HEK293 (cell line): ENCODE measurements around the gene EPHA2.

ENCODE experiments used
- CTCF ChIA-PET: fragments of 350-600 bp; formaldehyde crosslinking; extraction: SDS; loops from one replicate; lab custom pipeline; 2021; ENCODE audit warnings: antibody characterized with exemption; lab: Yijun Ruan, JAX
- POLR2A ChIA-PET: fragments of 300-600 bp; formaldehyde crosslinking; extraction: SDS; loops from one replicate; lab custom pipeline; 2020; ENCODE audit warnings: antibody characterized with exemption, inconsistent platforms; lab: Yijun Ruan, JAX
- H3K27ac ChIP-seq: fragments of 200-500 bp; sonication (Bioruptor generic); 2 replicates; pipeline ENCODE4 v1.5.1; 2014; ENCODE audit warnings: low read depth, low read length, control low read depth, inconsistent platforms; ENCODE audit errors: extremely low read depth
- H3K36me3 ChIP-seq, 2 experiments: fragments of 200-500 bp in 1 of 2; sonication (Bioruptor generic) in 1 of 2; 1 replicate in 1 of 2; 2 replicates in 1 of 2; pipeline ENCODE4 v1.5.1; 2014 to 2017; ENCODE audit warnings: inconsistent platforms in 2 of 2, low read length in 2 of 2; ENCODE audit not compliant: control insufficient read depth in 2 of 2, insufficient read depth in 1 of 2
- H3K4me1 ChIP-seq: fragments of 200-500 bp; sonication (Bioruptor generic); 2 replicates; pipeline ENCODE4 v1.5.1; 2014; ENCODE audit warnings: mild to moderate bottlenecking, low read length, inconsistent platforms; ENCODE audit not compliant: control insufficient read depth, insufficient read depth
- H3K4me3 ChIP-seq: 2 replicates; pipeline ENCODE4 v1.5.1; 2011; ENCODE audit warnings: low read depth, mild to moderate bottlenecking, control low read depth, low read length, moderate library complexity
- H3K9me3 ChIP-seq: fragments of 200-500 bp; sonication (Bioruptor generic); 2 replicates; pipeline ENCODE4 v1.5.1; 2014; ENCODE audit warnings: low read depth, low read length, inconsistent platforms; ENCODE audit not compliant: control insufficient read depth, insufficient read depth
- GFI1B ChIP-seq: fragments of 450-650 bp; formaldehyde crosslinking; IDR thresholded peaks from 2 replicates; pipeline ENCODE4 v1.5.1; 2016; ENCODE audit warnings: missing biosample characterization, missing genetic modification characterization
- HOXC10 ChIP-seq: sonication (generic); formaldehyde crosslinking; IDR thresholded peaks from 2 replicates; pipeline ENCODE4 v1.8.1; 2023; ENCODE audit warnings: mild to moderate bottlenecking, missing genetic modification reagents
- KLF10 ChIP-seq: fragments of 450-650 bp; IDR thresholded peaks from 2 replicates; pipeline ENCODE4 v1.5.1; 2018; ENCODE audit warnings: missing biosample characterization, mild to moderate bottlenecking, missing genetic modification characterization
- MYNN ChIP-seq: fragments of 450-650 bp; formaldehyde crosslinking; IDR thresholded peaks from 2 replicates; pipeline ENCODE4 v1.5.1; 2016; ENCODE audit warnings: missing biosample characterization, missing genetic modification characterization, borderline replicate concordance
- OVOL3 ChIP-seq: fragments of 450-650 bp; formaldehyde crosslinking; IDR thresholded peaks from 2 replicates; pipeline ENCODE4 v1.5.1; 2016; ENCODE audit warnings: missing biosample characterization, missing genetic modification characterization
- PRDM1 ChIP-seq: fragments of 450-650 bp; formaldehyde crosslinking; IDR thresholded peaks from 2 replicates; pipeline ENCODE4; 2016; ENCODE audit warnings: missing biosample characterization, missing genetic modification characterization
- SP7 ChIP-seq: fragments of 450-650 bp; formaldehyde crosslinking; IDR thresholded peaks from 2 replicates; pipeline ENCODE4 v1.5.1; 2016; ENCODE audit warnings: missing biosample characterization, missing genetic modification characterization
- ZBTB48 ChIP-seq: fragments of 450-650 bp; formaldehyde crosslinking; IDR thresholded peaks from 2 replicates; pipeline ENCODE4 v1.5.1; 2016; ENCODE audit warnings: missing biosample characterization, missing genetic modification characterization
- ZNF114 ChIP-seq: fragments of 450-650 bp; formaldehyde crosslinking; IDR thresholded peaks from 2 replicates; pipeline ENCODE4 v1.5.0; 2017; ENCODE audit warnings: missing biosample characterization, missing genetic modification characterization
- ZNF140 ChIP-seq: fragments of 450-650 bp; formaldehyde crosslinking; IDR thresholded peaks from 2 replicates; pipeline ENCODE4 v1.5.1; 2016; ENCODE audit warnings: missing biosample characterization, missing genetic modification characterization
- ZNF202 ChIP-seq: fragments of 450-650 bp; formaldehyde crosslinking; IDR thresholded peaks from 2 replicates; pipeline ENCODE4 v1.5.1; 2016; ENCODE audit warnings: missing biosample characterization, missing genetic modification characterization, borderline replicate concordance
- ZNF239 ChIP-seq: fragments of 450-650 bp; formaldehyde crosslinking; IDR thresholded peaks from 2 replicates; pipeline ENCODE4 v1.5.1; 2016; ENCODE audit warnings: missing biosample characterization, missing genetic modification characterization
- ZNF416 ChIP-seq: fragments of 450-650 bp; formaldehyde crosslinking; IDR thresholded peaks from 2 replicates; pipeline ENCODE4 v1.5.1; 2016; ENCODE audit warnings: missing biosample characterization, missing genetic modification characterization
- ZNF558 ChIP-seq: fragments of 450-650 bp; formaldehyde crosslinking; IDR thresholded peaks from 2 replicates; pipeline ENCODE4 v1.5.1; 2016; ENCODE audit warnings: missing biosample characterization, missing genetic modification characterization
- ZNF571 ChIP-seq: fragments of 450-650 bp; formaldehyde crosslinking; IDR thresholded peaks from 2 replicates; pipeline ENCODE4 v1.5.0; 2017; ENCODE audit warnings: missing biosample characterization, missing genetic modification characterization
- ZNF621 ChIP-seq: fragments of 450-650 bp; formaldehyde crosslinking; IDR thresholded peaks from 2 replicates; pipeline ENCODE4 v1.5.1; 2017; ENCODE audit warnings: missing biosample characterization, missing genetic modification characterization
- ZNF701 ChIP-seq: fragments of 450-650 bp; formaldehyde crosslinking; IDR thresholded peaks from 2 replicates; pipeline ENCODE4 v1.5.1; 2016; ENCODE audit warnings: missing biosample characterization, missing genetic modification characterization
- ZNF777 ChIP-seq: fragments of 450-650 bp; formaldehyde crosslinking; IDR thresholded peaks from 2 replicates; pipeline ENCODE4 v1.5.1; 2017; ENCODE audit warnings: missing biosample characterization, missing genetic modification characterization, borderline replicate concordance
- ZNF792 ChIP-seq: fragments of 450-650 bp; formaldehyde crosslinking; IDR thresholded peaks from 2 replicates; pipeline ENCODE4 v1.5.1; 2016; ENCODE audit warnings: missing biosample characterization, missing genetic modification characterization
- ZNF830 ChIP-seq: fragments of 450-650 bp; IDR thresholded peaks from 2 replicates; pipeline ENCODE4 v1.5.0; 2018; ENCODE audit warnings: missing biosample characterization, missing genetic modification characterization, low read depth, mild to moderate bottlenecking, moderate library complexity
- TF ChIP-seq, protein P1 (sequence below): fragments of 450-650 bp; formaldehyde crosslinking; IDR thresholded peaks from 2 replicates; pipeline ENCODE4 v1.5.1; 2016; ENCODE audit warnings: missing biosample characterization, missing genetic modification characterization, low read depth
- TF ChIP-seq, protein P2 (sequence below): fragments of 450-650 bp; formaldehyde crosslinking; IDR thresholded peaks from 2 replicates; pipeline ENCODE4 v1.5.1; 2017; ENCODE audit warnings: missing biosample characterization, missing genetic modification characterization
- TF ChIP-seq, protein P3 (sequence below): fragments of 450-650 bp; formaldehyde crosslinking; conservative IDR thresholded peaks from 2 replicates; pipeline ENCODE4 v1.5.1; 2016; ENCODE audit warnings: low read depth, missing biosample characterization, missing genetic modification characterization
- TF ChIP-seq, protein P4 (sequence below): fragments of 450-650 bp; formaldehyde crosslinking; IDR thresholded peaks from 2 replicates; pipeline ENCODE4 v1.5.1; 2016; ENCODE audit warnings: missing biosample characterization, missing genetic modification characterization
- TF ChIP-seq, protein P5 (sequence below): fragments of 450-650 bp; formaldehyde crosslinking; IDR thresholded peaks from 2 replicates; pipeline ENCODE4 v1.5.1; 2017; ENCODE audit warnings: missing biosample characterization, missing genetic modification characterization

Gene EPHA2

DNA sequence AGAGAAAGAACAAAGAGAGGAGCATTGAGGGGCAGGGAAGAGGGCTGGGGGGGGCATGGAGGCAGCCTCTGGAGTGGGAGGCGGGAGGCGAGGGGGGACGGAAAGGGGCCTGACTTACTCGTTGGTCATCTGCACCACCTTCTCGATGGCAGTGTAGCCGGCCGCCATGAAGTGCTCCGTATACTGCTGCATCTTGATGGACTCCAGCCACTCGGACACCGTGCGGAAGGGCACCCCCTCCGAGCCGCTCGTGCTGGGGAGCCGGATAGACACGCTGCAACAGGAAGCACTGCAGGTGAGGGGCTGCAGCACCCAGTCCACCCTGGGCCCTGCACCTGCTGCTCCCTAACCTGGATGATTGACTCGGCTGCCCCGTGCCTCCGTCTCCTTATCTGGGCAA lies 26.6 kb downstream of the EPHA2 start (continued):
- TF ChIP-seq ZNF416 (tag by site-specific recombination) (no peak), SP7 (no peak), ZNF114 (no peak), ZNF239 (tag by site-specific recombination) (no peak), ZNF140 (tag by site-specific recombination) (no peak), PRDM1 (no peak), ZNF830 (tag by site-specific recombination) (no peak), ZNF701 (no peak), OVOL3 (tag by site-specific recombination) (no peak), ZNF202 (tag by site-specific recombination) (no peak), ZNF571 (no peak), ZNF792 (tag by site-specific recombination) (no peak)
- TF ChIP-seq, protein P1, sequence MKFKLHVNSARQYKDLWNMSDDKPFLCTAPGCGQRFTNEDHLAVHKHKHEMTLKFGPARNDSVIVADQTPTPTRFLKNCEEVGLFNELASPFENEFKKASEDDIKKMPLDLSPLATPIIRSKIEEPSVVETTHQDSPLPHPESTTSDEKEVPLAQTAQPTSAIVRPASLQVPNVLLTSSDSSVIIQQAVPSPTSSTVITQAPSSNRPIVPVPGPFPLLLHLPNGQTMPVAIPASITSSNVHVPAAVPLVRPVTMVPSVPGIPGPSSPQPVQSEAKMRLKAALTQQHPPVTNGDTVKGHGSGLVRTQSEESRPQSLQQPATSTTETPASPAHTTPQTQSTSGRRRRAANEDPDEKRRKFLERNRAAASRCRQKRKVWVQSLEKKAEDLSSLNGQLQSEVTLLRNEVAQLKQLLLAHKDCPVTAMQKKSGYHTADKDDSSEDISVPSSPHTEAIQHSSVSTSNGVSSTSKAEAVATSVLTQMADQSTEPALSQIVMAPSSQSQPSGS (tag by site-specific recombination): no peak
- TF ChIP-seq, protein P2, sequence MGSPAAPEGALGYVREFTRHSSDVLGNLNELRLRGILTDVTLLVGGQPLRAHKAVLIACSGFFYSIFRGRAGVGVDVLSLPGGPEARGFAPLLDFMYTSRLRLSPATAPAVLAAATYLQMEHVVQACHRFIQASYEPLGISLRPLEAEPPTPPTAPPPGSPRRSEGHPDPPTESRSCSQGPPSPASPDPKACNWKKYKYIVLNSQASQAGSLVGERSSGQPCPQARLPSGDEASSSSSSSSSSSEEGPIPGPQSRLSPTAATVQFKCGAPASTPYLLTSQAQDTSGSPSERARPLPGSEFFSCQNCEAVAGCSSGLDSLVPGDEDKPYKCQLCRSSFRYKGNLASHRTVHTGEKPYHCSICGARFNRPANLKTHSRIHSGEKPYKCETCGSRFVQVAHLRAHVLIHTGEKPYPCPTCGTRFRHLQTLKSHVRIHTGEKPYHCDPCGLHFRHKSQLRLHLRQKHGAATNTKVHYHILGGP (tag by site-specific recombination): no peak
- TF ChIP-seq, all 188 proteins: peak for 0

DNA sequence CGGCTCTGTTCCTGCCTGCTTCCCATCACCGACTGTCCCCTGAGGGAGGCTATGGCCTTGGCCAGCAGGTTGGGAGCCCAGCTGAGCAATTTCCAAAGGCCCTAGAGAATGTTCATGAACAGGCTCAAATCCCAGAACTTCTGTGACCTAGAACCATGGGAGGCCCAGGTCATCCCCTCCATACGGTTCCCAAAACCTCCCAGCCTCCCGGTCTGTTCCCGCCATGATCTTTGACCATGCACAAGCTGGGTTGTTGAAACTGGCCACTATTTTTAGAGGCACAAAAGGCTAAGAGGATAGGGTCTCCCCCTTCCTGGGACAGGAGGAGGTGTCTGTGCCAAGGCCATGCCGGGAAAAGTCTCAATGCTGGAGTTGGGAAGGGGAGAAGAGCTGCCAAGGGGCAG lies 27.5 kb downstream of the EPHA2 start:
- H3K4me1 ChIP-seq: no peaks in the 10 kb centered on the region; the same call in 1 of the 2 replicates
- no peaks in the 10 kb centered on the region for H3K9me3 ChIP-seq
- H3K4me3 ChIP-seq: no peak overlapping the region
- POLR2A ChIA-PET: no interaction called here
- peaks cover 7 to 90% of the 10 kb centered on the region in 2 experiments; a peak in 2 of 3 replicates for H3K36me3 ChIP-seq
- H3K27ac ChIP-seq: no peak overlapping the region
- CTCF ChIA-PET: interaction anchor here (0.8 kb wide), 2 partner anchors 13 to 49 kb away, joined by 3 read pairs; no protein-coding TSS in a partner anchor
- TF ChIP-seq GFI1B (tag by site-specific recombination) (no peak), ZNF558 (no peak), ZNF777 (tag by site-specific recombination) (no peak), HOXC10 (no peak), MYNN (tag by site-specific recombination) (no peak), ZBTB48 (tag by site-specific recombination) (no peak), ZNF621 (tag by site-specific recombination) (no peak), KLF10 (no peak)
- TF ChIP-seq, protein P3, sequence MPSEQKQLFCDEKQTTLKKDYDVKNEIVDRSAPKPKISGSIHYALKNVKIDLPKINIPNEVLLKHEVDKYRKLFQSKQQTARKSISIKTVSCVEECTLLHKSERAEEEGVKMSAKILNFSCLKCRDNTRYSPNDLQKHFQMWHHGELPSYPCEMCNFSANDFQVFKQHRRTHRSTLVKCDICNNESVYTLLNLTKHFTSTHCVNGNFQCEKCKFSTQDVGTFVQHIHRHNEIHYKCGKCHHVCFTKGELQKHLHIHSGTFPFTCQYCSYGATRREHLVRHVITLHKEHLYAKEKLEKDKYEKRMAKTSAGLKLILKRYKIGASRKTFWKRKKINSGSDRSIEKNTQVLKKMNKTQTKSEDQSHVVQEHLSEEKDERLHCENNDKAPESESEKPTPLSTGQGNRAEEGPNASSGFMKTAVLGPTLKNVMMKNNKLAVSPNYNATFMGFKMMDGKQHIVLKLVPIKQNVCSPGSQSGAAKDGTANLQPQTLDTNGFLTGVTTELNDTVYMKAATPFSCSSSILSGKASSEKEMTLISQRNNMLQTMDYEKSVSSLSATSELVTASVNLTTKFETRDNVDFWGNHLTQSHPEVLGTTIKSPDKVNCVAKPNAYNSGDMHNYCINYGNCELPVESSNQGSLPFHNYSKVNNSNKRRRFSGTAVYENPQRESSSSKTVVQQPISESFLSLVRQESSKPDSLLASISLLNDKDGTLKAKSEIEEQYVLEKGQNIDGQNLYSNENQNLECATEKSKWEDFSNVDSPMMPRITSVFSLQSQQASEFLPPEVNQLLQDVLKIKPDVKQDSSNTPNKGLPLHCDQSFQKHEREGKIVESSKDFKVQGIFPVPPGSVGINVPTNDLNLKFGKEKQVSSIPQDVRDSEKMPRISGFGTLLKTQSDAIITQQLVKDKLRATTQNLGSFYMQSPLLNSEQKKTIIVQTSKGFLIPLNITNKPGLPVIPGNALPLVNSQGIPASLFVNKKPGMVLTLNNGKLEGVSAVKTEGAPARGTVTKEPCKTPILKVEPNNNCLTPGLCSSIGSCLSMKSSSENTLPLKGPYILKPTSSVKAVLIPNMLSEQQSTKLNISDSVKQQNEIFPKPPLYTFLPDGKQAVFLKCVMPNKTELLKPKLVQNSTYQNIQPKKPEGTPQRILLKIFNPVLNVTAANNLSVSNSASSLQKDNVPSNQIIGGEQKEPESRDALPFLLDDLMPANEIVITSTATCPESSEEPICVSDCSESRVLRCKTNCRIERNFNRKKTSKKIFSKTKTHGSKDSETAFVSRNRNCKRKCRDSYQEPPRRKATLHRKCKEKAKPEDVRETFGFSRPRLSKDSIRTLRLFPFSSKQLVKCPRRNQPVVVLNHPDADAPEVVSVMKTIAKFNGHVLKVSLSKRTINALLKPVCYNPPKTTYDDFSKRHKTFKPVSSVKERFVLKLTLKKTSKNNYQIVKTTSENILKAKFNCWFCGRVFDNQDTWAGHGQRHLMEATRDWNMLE: no peak
- TF ChIP-seq, protein P4, sequence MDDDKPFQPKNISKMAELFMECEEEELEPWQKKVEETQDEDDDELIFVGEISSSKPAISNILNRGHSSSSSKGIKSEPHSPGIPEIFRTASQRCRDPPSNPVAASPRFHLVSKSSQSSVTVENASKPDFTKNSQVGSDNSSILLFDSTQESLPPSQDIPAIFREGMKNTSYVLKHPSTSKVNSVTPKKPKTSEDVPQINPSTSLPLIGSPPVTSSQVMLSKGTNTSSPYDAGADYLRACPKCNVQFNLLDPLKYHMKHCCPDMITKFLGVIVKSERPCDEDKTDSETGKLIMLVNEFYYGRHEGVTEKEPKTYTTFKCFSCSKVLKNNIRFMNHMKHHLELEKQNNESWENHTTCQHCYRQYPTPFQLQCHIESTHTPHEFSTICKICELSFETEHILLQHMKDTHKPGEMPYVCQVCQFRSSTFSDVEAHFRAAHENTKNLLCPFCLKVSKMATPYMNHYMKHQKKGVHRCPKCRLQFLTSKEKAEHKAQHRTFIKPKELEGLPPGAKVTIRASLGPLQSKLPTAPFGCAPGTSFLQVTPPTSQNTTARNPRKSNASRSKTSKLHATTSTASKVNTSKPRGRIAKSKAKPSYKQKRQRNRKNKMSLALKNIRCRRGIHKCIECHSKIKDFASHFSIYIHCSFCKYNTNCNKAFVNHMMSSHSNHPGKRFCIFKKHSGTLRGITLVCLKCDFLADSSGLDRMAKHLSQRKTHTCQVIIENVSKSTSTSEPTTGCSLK: no peak
- TF ChIP-seq, protein P5, sequence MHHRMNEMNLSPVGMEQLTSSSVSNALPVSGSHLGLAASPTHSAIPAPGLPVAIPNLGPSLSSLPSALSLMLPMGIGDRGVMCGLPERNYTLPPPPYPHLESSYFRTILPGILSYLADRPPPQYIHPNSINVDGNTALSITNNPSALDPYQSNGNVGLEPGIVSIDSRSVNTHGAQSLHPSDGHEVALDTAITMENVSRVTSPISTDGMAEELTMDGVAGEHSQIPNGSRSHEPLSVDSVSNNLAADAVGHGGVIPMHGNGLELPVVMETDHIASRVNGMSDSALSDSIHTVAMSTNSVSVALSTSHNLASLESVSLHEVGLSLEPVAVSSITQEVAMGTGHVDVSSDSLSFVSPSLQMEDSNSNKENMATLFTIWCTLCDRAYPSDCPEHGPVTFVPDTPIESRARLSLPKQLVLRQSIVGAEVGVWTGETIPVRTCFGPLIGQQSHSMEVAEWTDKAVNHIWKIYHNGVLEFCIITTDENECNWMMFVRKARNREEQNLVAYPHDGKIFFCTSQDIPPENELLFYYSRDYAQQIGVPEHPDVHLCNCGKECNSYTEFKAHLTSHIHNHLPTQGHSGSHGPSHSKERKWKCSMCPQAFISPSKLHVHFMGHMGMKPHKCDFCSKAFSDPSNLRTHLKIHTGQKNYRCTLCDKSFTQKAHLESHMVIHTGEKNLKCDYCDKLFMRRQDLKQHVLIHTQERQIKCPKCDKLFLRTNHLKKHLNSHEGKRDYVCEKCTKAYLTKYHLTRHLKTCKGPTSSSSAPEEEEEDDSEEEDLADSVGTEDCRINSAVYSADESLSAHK (tag by site-specific recombination): no peak
